ENCODE measurements around the gene NTRK2. TPM values are rescaled to one million over a fixed set of nuclear protein-coding genes. Genes with fewer than 3 reads are reported as not detected.

Gene NTRK2
- total and polyA plus RNA-seq, 2 experiments from 2014 or later = 0.03 TPM; not detected in 1

- no peak for TF ChIP-seq REST (IDR thresholded peaks at IDR 0.05; ENCODE audit: unreplicated experiment)
These were observed 125.6 kb downstream of the NTRK2 start (continued) for GRCh38 chr9:84794981-84795637.

- no peak overlapping the region for H3K4me2 ChIP-seq
- no peak overlapping the region for H2AFZ ChIP-seq
- no peaks in the 10 kb centered on the region for H3F3A ChIP-seq (replicated peaks; ENCODE audit: low read depth)
- H3K9me3 Mint-ChIP-seq = no peaks in the 10 kb centered on the region
- H3K4me1 Mint-ChIP-seq = no peaks in the 10 kb centered on the region
- no peaks in the 10 kb centered on the region for H3K79me2 ChIP-seq (replicated peaks; ENCODE audit: insufficient read depth)
- DNase-seq (ENCODE audit: low spot score) = no peak
- no peak overlapping the region for H3K4me3 Mint-ChIP-seq
- peaks cover 2% of the 10 kb centered on the region for H3K27me3 Mint-ChIP-seq (ENCODE audit: insufficient read depth, low read depth, poor library complexity)
- no peak overlapping the region for H3K4me3 ChIP-seq
- TF ChIP-seq JUNB (IDR thresholded peaks at IDR 0.05; ENCODE audit: unreplicated experiment) (no peak), STAT1 (IDR thresholded peaks at IDR 0.05; ENCODE audit: unreplicated experiment) (no peak), EZH2phosphoT487 (IDR thresholded peaks at IDR 0.05; ENCODE audit: unreplicated experiment) (no peak), ZNF331 (CRISPR knock-in tag; IDR thresholded peaks at IDR 0.05; ENCODE audit: low read depth) (no peak), POLR2AphosphoS5 (IDR thresholded peaks at IDR 0.05; ENCODE audit: low read depth) (no peak)
- no peaks in the 10 kb centered on the region for H4K20me1 ChIP-seq (replicated peaks; ENCODE audit: insufficient read depth)
- ATAC-seq = no peak
- H3K36me3 ChIP-seq (ENCODE audit: insufficient read depth) = no peaks in the 10 kb centered on the region
- no peaks in the 10 kb centered on the region for H3K27me3 ChIP-seq (ENCODE audit: insufficient read depth)
- H3K9me2 ChIP-seq (ENCODE audit: insufficient read depth) = no peaks in the 10 kb centered on the region
- H3K27ac Mint-ChIP-seq = no peak overlapping the region
- no peaks in the 10 kb centered on the region for H3K4me1 ChIP-seq (ENCODE audit: insufficient read depth)
- H3K36me3 Mint-ChIP-seq (ENCODE audit: low read depth) = no peaks in the 10 kb centered on the region
- H3K27ac ChIP-seq (ENCODE audit: low read depth) = no peak overlapping the region
These were observed 126.9 kb downstream of the NTRK2 start for GRCh38 chr9:84796404-84796803.

- Histone ChIP-seq H3K36me3 (ENCODE audit: insufficient read depth) (no peaks in the 10 kb centered on the region), H3F3A (replicated peaks; ENCODE audit: low read depth) (no peaks in the 10 kb centered on the region), H3K9me2 (ENCODE audit: insufficient read depth) (no peaks in the 10 kb centered on the region), H3K27me3 (ENCODE audit: insufficient read depth) (no peaks in the 10 kb centered on the region), H4K20me1 (replicated peaks; ENCODE audit: insufficient read depth) (no peaks in the 10 kb centered on the region), H2AFZ (no peak overlapping the region), H3K27ac (ENCODE audit: low read depth) (no peak overlapping the region), H3K4me3 (no peak overlapping the region), H3K4me1 (ENCODE audit: insufficient read depth) (no peaks in the 10 kb centered on the region), H3K79me2 (replicated peaks; ENCODE audit: insufficient read depth) (no peaks in the 10 kb centered on the region), H3K4me2 (no peak overlapping the region)
- Mint-ChIP-seq H3K27me3 (ENCODE audit: insufficient read depth, low read depth, poor library complexity) (peaks cover 4% of the 10 kb centered on the region), H3K9me3 (no peaks in the 10 kb centered on the region), H3K36me3 (ENCODE audit: low read depth) (no peaks in the 10 kb centered on the region), H3K27ac (no peak overlapping the region), H3K4me3 (no peak overlapping the region), H3K4me1 (no peaks in the 10 kb centered on the region)
- no peak for TF ChIP-seq NANOG (IDR thresholded peaks at IDR 0.05; ENCODE audit: borderline replicate concordance)
- no peak for TF ChIP-seq ZNF331 (CRISPR knock-in tag; IDR thresholded peaks at IDR 0.05; ENCODE audit: low read depth)
- no peak for TF ChIP-seq STAT1 (IDR thresholded peaks at IDR 0.05; ENCODE audit: unreplicated experiment)
- no peak for TF ChIP-seq JUNB (IDR thresholded peaks at IDR 0.05; ENCODE audit: unreplicated experiment)
- no peak for TF ChIP-seq ZNF114 (CRISPR knock-in tag; IDR thresholded peaks at IDR 0.05)
- TF ChIP-seq EZH2 (IDR thresholded peaks at IDR 0.05; ENCODE audit: low read depth, unreplicated experiment) = no peak
- TF ChIP-seq CREB1 (CRISPR knock-in tag; IDR thresholded peaks at IDR 0.05; ENCODE audit: low read depth) = no peak
- ATAC-seq = no peak
- DNase-seq (ENCODE audit: low spot score) = no peak
These were observed 129.7 kb downstream of the NTRK2 start for GRCh38 chr9:84799251-84799650.

Data from GM23338 (cell line).